Cardiac fibroblast (primary cell): Measurements from ENCODE around the gene RBP5.

Experiments used
- DNase-seq, 2 donors: peaks; one replicate each; pipeline versions ENCODE4 v3.0.0 to v3.0.0-alpha.2; 2010; ENCODE audit warnings: low read depth in 2 of 2
- H3K4me3 ChIP-seq, 2 donors: replicated peaks in 1 of 2; 1 replicate in 1 of 2; 2 replicates in 1 of 2; pipeline ENCODE4 v1.5.1; 2011; ENCODE audit warnings: low read depth in 2 of 2, low read length in 2 of 2, mild to moderate bottlenecking in 2 of 2, moderate library complexity in 1 of 2
- CTCF ChIP-seq: IDR thresholded peaks from one replicate; pipeline ENCODE4 v1.5.1; 2011; ENCODE audit warnings: low read depth, mild to moderate bottlenecking, low read length, inconsistent platforms

RBP5 gene

GRCh38 chr12:7092229-7092985 lies 36.3 kb downstream of the RBP5 start, which contains the start of gene C1R:
TSS of gene C1R (minus strand) at chr12:7092445. CDS start at chr12:7092388, 57 bp downstream.
- H3K4me3 ChIP-seq, result peak within 1 kb of the TSS; percentile 59 to 66
- TF ChIP-seq CTCF, result peak; percentile 94
- peak; percentile 84 to 96 for DNase-seq

GRCh38 chr12:7091660-7092228 lies 36.9 kb downstream of the RBP5 start:
- no peak for TF ChIP-seq CTCF
- DNase-seq, result peak in 1 of 2 donors; percentile 51
- peak overlapping the region; percentile 59 to 66 for H3K4me3 ChIP-seq

- peak overlapping the region; percentile 59 to 66 for H3K4me3 ChIP-seq
- DNase-seq, result no peak
- no peak for TF ChIP-seq CTCF
These were observed 37.5 kb downstream of the RBP5 start for GRCh38 chr12:7091171-7091570.

GRCh38 chr12:7090222-7090998 lies 38.3 kb downstream of the RBP5 start:
- H3K4me3 ChIP-seq, result peak overlapping the region in 1 of 2 donors; percentile 66
- TF ChIP-seq CTCF, result no peak
- peak in 1 of 2 donors; percentile 22 for DNase-seq

GRCh38 chr12:7089196-7089871 lies 39.4 kb downstream of the RBP5 start:
- no peak for TF ChIP-seq CTCF
- no peak overlapping the region for H3K4me3 ChIP-seq
- DNase-seq, result no peak

GRCh38 chr12:7083125-7083524 lies 45.6 kb downstream of the RBP5 start:
- DNase-seq, result no peak
- H3K4me3 ChIP-seq, result no peak overlapping the region
- TF ChIP-seq CTCF, result no peak
